Suprapubic skin (tissue), 4 donors: ENCODE data around the gene CBX2. TPM values are rescaled to one million over a fixed set of nuclear protein-coding genes. Genes with fewer than 3 reads are reported as not detected.

Experiments used
- DNase-seq, 2 donors: peaks; one replicate each; pipeline ENCODE4 v3.0.0-alpha.2; 2019; ENCODE audit warnings: low spot score in 2 of 2
- H3K27ac ChIP-seq: fragments of 200-600 bp; sonication (generic); one replicate; pipeline ENCODE4 v1.5.1; 2019
- H3K27me3 ChIP-seq: fragments of 200-600 bp; sonication (generic); one replicate; pipeline ENCODE4 v1.5.1; 2019
- H3K36me3 ChIP-seq: fragments of 200-600 bp; sonication (generic); one replicate; pipeline ENCODE4 v1.5.1; 2019
- H3K4me1 ChIP-seq: fragments of 200-600 bp; sonication (generic); one replicate; pipeline ENCODE4 v1.5.1; 2019
- H3K4me3 ChIP-seq: fragments of 200-600 bp; sonication (generic); one replicate; pipeline ENCODE4 v1.5.1; 2019; ENCODE audit warnings: mild to moderate bottlenecking
- H3K9me3 ChIP-seq: fragments of 200-600 bp; sonication (generic); one replicate; pipeline ENCODE4 v1.5.1; 2019
- CTCF ChIP-seq, 2 donors: fragments of 200-600 bp in 1 of 2; fragments of 450-650 bp in 1 of 2; sonication (generic) in 1 of 2; IDR thresholded peaks; one replicate each; pipeline ENCODE4 v1.5.1; 2016 to 2019; ENCODE audit warnings: antibody characterized with exemption in 2 of 2, mild to moderate bottlenecking in 1 of 2, moderate library complexity in 1 of 2
- EP300 ChIP-seq: sonication (generic); formaldehyde crosslinking; IDR thresholded peaks from one replicate; pipeline ENCODE4 v1.6.1; 2017; ENCODE audit warnings: antibody characterized with exemption
- POLR2A ChIP-seq, 2 donors: fragments of 450-650 bp; IDR thresholded peaks; one replicate each; pipeline ENCODE4 v1.6.1; 2017; ENCODE audit warnings: antibody characterized with exemption in 2 of 2, mild to moderate bottlenecking in 2 of 2, moderate library complexity in 2 of 2
- POLR2AphosphoS5 ChIP-seq, 3 donors: sonication (generic); formaldehyde crosslinking; IDR thresholded peaks; one replicate each; pipeline ENCODE4 v1.6.1; 2017; ENCODE audit warnings: antibody characterized with exemption in 3 of 3
- WGBS: methylation state at CpG from one replicate; pipeline ENCODE4 v1.1.5; 2018; 5-methylcytosine and 5-hydroxymethylcytosine counted together
- total RNA-seq, 4 donors: library from RNA; depleted of rRNA; stranded (reverse); fragments of >200 nt; gene quantifications; one replicate each; pipeline ENCODE4 v1.1.0, GENCODE V29; 2016

The CBX2 gene
- total RNA-seq, 4 donors from 2014 or later = 2.2 to 7.0 (median 5.2) TPM

- Histone ChIP-seq H3K4me1 (peaks cover 4% of the 10 kb centered on the region), H3K27me3 (no peaks in the 10 kb centered on the region), H3K27ac (no peak within 1 kb of the TSS), H3K36me3 (no peaks in the 10 kb centered on the region), H3K9me3 (no peaks in the 10 kb centered on the region), H3K4me3 (no peak within 1 kb of the TSS)
- DNase-seq = no peak
- WGBS = 90% methylated on average over 14 of the region's 33 CpGs
- TF ChIP-seq POLR2A (IDR thresholded peaks at IDR 0.05) (no peak), EP300 (no peak), CTCF (IDR thresholded peaks at IDR 0.05) (no peak), POLR2AphosphoS5 (IDR thresholded peaks at IDR 0.05) (no peak)
These were observed 47.0 kb upstream of the CBX2 start, which contains the start of gene ENPP7 for GRCh38 chr17:79730769-79731483. ENPP7 (plus strand) TSS chr17:79730943; CDS start chr17:79731140, 197 bp downstream.

DNA sequence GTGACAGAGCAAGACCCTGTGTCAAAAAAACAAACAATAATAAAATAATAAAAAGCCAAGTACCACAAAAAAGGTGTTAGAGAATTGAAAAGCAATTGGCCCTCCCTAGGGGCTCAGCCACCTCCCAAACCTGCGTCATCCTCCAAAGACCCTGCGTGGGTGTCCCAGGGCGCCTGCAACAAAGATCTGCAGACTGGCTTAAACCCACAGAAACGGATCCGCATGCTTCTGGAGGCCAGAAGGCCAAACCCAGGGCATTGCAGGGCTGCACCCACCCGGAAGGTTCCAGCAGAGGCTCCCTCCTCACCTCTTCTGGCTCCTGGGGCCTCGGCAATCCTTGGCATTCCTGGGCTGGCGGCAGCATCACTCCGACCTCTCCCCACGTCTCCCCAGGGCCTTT is 45.7 kb upstream of the CBX2 start:
- TF ChIP-seq EP300 = no peak
- no peak for TF ChIP-seq CTCF (IDR thresholded peaks at IDR 0.05)
- no peak for TF ChIP-seq POLR2A (IDR thresholded peaks at IDR 0.05)
- no peak for TF ChIP-seq POLR2AphosphoS5 (IDR thresholded peaks at IDR 0.05)
- WGBS = 85% methylated on average over 10 of the region's 10 CpGs
- no peak for DNase-seq
- Histone ChIP-seq H3K27ac (no peak overlapping the region), H3K27me3 (peaks cover 8% of the 10 kb centered on the region), H3K9me3 (no peaks in the 10 kb centered on the region), H3K36me3 (no peaks in the 10 kb centered on the region), H3K4me3 (no peak overlapping the region), H3K4me1 (peaks cover 4% of the 10 kb centered on the region)

DNA sequence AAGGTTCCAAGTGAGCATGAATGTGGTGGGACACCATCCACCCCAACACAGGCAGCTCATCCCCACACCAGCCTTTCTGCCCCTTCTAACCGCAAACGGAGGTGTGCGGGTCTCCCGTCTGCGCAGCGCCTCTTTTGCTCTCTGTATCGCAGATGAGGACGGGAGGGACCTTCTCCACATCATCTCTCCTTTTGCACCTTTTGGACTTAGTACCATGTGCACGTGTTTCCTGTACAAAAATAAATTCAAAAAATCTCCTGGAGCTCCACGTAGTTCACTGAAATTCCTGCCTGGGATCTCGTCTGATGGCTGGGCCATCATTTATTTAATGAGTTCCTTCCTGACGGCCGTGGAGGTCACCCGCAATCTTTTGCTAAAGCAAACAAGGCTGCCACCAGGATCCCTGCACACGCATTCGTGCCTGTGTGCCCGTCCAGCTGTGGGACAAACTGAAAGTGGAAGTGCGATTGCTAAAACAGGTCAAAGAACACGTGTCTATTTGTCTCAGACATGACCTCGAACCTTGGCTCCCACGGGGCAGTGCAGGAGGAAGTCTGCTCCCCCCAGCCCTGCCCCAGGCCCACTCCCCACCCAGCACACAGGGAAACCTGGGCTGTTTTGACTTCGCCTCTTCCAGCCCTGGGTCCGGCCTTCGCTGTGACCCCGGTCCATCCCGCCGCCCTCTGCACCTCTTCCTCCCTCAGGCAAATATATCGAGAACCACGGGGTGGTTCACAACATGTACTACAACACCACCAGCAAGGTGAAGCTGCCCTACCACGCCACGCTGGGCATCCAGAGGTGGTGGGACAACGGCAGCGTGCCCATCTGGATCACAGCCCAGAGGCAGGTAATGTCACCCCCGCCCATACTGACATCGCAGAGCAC is 44.9 kb upstream of the CBX2 start:
- Histone ChIP-seq H3K4me1 (peaks cover 4% of the 10 kb centered on the region), H3K27ac (no peak overlapping the region), H3K27me3 (peaks cover 16% of the 10 kb centered on the region), H3K36me3 (no peaks in the 10 kb centered on the region), H3K4me3 (no peak overlapping the region), H3K9me3 (no peaks in the 10 kb centered on the region)
- 73% methylated on average over 31 of the region's 35 CpGs for whole genome bisulfite sequencing
- TF ChIP-seq POLR2AphosphoS5 (IDR thresholded peaks at IDR 0.05) = no peak
- TF ChIP-seq POLR2A (IDR thresholded peaks at IDR 0.05) = no peak
- no peak for TF ChIP-seq EP300
- no peak for TF ChIP-seq CTCF (IDR thresholded peaks at IDR 0.05)
- no peak for DNase-seq

GRCh38 chr17:79733692-79734070 is 44.3 kb upstream of the CBX2 start:
- DNase-seq = no peak
- H3K27me3 ChIP-seq = peaks cover 22% of the 10 kb centered on the region
- no peaks in the 10 kb centered on the region for H3K36me3 ChIP-seq
- no peak overlapping the region for H3K27ac ChIP-seq
- 83% methylated on average over 6 of the region's 9 CpGs for WGBS
- H3K4me1 ChIP-seq = peaks cover 3% of the 10 kb centered on the region
- no peaks in the 10 kb centered on the region for H3K9me3 ChIP-seq
- H3K4me3 ChIP-seq = no peak overlapping the region
- TF ChIP-seq POLR2AphosphoS5 (IDR thresholded peaks at IDR 0.05) (no peak), EP300 (no peak), CTCF (IDR thresholded peaks at IDR 0.05) (no peak), POLR2A (IDR thresholded peaks at IDR 0.05) (no peak)

GRCh38 chr17:79735096-79735495 is 42.9 kb upstream of the CBX2 start:
- H3K4me1 ChIP-seq = no peaks in the 10 kb centered on the region
- TF ChIP-seq EP300 (no peak), POLR2A (IDR thresholded peaks at IDR 0.05) (no peak), CTCF (IDR thresholded peaks at IDR 0.05) (no peak), POLR2AphosphoS5 (IDR thresholded peaks at IDR 0.05) (no peak)
- 94% methylated on average over 31 of the region's 32 CpGs for WGBS
- H3K36me3 ChIP-seq = no peaks in the 10 kb centered on the region
- H3K4me3 ChIP-seq = no peak overlapping the region
- H3K27me3 ChIP-seq = peaks cover 36% of the 10 kb centered on the region
- no peak for DNase-seq
- no peaks in the 10 kb centered on the region for H3K9me3 ChIP-seq
- no peak overlapping the region for H3K27ac ChIP-seq
